Measurements from ENCODE around the gene MORN1. TPM values are rescaled to one million over a fixed set of nuclear protein-coding genes. Genes with fewer than 3 reads are reported as not detected.

Gene MORN1
- total and polyA plus RNA-seq, 2 experiments from 2014 or later, result 4.8 to 11.1 TPM

GRCh38 chr1:2307972-2308371 lies 83.4 kb downstream of the MORN1 start:
- TF ChIP-seq, protein P1, sequence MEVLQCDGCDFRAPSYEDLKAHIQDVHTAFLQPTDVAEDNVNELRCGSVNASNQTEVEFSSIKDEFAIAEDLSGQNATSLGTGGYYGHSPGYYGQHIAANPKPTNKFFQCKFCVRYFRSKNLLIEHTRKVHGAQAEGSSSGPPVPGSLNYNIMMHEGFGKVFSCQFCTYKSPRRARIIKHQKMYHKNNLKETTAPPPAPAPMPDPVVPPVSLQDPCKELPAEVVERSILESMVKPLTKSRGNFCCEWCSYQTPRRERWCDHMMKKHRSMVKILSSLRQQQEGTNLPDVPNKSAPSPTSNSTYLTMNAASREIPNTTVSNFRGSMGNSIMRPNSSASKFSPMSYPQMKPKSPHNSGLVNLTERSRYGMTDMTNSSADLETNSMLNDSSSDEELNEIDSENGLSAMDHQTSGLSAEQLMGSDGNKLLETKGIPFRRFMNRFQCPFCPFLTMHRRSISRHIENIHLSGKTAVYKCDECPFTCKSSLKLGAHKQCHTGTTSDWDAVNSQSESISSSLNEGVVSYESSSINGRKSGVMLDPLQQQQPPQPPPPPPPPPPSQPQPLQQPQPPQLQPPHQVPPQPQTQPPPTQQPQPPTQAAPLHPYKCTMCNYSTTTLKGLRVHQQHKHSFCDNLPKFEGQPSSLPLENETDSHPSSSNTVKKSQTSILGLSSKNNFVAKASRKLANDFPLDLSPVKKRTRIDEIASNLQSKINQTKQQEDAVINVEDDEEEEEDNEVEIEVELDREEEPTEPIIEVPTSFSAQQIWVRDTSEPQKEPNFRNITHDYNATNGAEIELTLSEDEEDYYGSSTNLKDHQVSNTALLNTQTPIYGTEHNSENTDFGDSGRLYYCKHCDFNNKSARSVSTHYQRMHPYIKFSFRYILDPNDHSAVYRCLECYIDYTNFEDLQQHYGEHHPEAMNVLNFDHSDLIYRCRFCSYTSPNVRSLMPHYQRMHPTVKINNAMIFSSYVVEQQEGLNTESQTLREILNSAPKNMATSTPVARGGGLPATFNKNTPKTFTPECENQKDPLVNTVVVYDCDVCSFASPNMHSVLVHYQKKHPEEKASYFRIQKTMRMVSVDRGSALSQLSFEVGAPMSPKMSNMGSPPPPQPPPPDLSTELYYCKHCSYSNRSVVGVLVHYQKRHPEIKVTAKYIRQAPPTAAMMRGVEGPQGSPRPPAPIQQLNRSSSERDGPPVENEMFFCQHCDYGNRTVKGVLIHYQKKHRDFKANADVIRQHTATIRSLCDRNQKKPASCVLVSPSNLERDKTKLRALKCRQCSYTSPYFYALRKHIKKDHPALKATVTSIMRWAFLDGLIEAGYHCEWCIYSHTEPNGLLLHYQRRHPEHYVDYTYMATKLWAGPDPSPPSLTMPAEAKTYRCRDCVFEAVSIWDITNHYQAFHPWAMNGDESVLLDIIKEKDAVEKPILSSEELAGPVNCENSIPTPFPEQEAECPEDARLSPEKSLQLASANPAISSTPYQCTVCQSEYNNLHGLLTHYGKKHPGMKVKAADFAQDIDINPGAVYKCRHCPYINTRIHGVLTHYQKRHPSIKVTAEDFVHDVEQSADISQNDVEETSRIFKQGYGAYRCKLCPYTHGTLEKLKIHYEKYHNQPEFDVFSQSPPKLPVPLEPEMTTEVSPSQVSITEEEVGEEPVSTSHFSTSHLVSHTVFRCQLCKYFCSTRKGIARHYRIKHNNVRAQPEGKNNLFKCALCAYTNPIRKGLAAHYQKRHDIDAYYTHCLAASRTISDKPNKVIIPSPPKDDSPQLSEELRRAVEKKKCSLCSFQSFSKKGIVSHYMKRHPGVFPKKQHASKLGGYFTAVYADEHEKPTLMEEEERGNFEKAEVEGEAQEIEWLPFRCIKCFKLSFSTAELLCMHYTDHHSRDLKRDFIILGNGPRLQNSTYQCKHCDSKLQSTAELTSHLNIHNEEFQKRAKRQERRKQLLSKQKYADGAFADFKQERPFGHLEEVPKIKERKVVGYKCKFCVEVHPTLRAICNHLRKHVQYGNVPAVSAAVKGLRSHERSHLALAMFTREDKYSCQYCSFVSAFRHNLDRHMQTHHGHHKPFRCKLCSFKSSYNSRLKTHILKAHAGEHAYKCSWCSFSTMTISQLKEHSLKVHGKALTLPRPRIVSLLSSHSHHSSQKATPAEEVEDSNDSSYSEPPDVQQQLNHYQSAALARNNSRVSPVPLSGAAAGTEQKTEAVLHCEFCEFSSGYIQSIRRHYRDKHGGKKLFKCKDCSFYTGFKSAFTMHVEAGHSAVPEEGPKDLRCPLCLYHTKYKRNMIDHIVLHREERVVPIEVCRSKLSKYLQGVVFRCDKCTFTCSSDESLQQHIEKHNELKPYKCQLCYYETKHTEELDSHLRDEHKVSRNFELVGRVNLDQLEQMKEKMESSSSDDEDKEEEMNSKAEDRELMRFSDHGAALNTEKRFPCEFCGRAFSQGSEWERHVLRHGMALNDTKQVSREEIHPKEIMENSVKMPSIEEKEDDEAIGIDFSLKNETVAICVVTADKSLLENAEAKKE (CRISPR knock-in tag; IDR thresholded peaks at IDR 0.05), result no peak
- TF ChIP-seq POLR2AphosphoS5 (IDR thresholded peaks at IDR 0.05; ENCODE audit: low read depth) (no peak), STAT1 (IDR thresholded peaks at IDR 0.05; ENCODE audit: unreplicated experiment) (no peak), JUNB (IDR thresholded peaks at IDR 0.05; ENCODE audit: unreplicated experiment) (no peak), EZH2 (IDR thresholded peaks at IDR 0.05; ENCODE audit: low read depth, unreplicated experiment) (no peak), ZNF331 (CRISPR knock-in tag; IDR thresholded peaks at IDR 0.05; ENCODE audit: low read depth) (no peak), ZNF114 (CRISPR knock-in tag; IDR thresholded peaks at IDR 0.05) (no peak), CREB1 (CRISPR knock-in tag; IDR thresholded peaks at IDR 0.05; ENCODE audit: low read depth) (no peak), EZH2phosphoT487 (IDR thresholded peaks at IDR 0.05; ENCODE audit: unreplicated experiment) (no peak), NANOG (IDR thresholded peaks at IDR 0.05; ENCODE audit: borderline replicate concordance) (no peak)
- TF ChIP-seq, protein P2, sequence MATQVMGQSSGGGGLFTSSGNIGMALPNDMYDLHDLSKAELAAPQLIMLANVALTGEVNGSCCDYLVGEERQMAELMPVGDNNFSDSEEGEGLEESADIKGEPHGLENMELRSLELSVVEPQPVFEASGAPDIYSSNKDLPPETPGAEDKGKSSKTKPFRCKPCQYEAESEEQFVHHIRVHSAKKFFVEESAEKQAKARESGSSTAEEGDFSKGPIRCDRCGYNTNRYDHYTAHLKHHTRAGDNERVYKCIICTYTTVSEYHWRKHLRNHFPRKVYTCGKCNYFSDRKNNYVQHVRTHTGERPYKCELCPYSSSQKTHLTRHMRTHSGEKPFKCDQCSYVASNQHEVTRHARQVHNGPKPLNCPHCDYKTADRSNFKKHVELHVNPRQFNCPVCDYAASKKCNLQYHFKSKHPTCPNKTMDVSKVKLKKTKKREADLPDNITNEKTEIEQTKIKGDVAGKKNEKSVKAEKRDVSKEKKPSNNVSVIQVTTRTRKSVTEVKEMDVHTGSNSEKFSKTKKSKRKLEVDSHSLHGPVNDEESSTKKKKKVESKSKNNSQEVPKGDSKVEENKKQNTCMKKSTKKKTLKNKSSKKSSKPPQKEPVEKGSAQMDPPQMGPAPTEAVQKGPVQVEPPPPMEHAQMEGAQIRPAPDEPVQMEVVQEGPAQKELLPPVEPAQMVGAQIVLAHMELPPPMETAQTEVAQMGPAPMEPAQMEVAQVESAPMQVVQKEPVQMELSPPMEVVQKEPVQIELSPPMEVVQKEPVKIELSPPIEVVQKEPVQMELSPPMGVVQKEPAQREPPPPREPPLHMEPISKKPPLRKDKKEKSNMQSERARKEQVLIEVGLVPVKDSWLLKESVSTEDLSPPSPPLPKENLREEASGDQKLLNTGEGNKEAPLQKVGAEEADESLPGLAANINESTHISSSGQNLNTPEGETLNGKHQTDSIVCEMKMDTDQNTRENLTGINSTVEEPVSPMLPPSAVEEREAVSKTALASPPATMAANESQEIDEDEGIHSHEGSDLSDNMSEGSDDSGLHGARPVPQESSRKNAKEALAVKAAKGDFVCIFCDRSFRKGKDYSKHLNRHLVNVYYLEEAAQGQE (IDR thresholded peaks at IDR 0.05; ENCODE audit: unreplicated experiment), result no peak
- TF ChIP-seq, protein P3, sequence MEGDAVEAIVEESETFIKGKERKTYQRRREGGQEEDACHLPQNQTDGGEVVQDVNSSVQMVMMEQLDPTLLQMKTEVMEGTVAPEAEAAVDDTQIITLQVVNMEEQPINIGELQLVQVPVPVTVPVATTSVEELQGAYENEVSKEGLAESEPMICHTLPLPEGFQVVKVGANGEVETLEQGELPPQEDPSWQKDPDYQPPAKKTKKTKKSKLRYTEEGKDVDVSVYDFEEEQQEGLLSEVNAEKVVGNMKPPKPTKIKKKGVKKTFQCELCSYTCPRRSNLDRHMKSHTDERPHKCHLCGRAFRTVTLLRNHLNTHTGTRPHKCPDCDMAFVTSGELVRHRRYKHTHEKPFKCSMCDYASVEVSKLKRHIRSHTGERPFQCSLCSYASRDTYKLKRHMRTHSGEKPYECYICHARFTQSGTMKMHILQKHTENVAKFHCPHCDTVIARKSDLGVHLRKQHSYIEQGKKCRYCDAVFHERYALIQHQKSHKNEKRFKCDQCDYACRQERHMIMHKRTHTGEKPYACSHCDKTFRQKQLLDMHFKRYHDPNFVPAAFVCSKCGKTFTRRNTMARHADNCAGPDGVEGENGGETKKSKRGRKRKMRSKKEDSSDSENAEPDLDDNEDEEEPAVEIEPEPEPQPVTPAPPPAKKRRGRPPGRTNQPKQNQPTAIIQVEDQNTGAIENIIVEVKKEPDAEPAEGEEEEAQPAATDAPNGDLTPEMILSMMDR (conservative IDR thresholded peaks at IDR 0.05; ENCODE audit: low read depth in 2 of 2), result no peak
- Mint-ChIP-seq H3K36me3 (ENCODE audit: low read depth) (peaks cover 49% of the 10 kb centered on the region), H3K27ac (no peak overlapping the region), H3K9me3 (no peaks in the 10 kb centered on the region), H3K4me3 (no peak overlapping the region), H3K27me3 (ENCODE audit: insufficient read depth, low read depth, poor library complexity) (peaks cover 20% of the 10 kb centered on the region), H3K4me1 (peaks cover 20% of the 10 kb centered on the region)
- Histone ChIP-seq H2AFZ (no peak overlapping the region), H3K27ac (ENCODE audit: low read depth) (peak overlapping the region; percentile 50), H3K36me3 (ENCODE audit: insufficient read depth) (0 out of 2 replicates have a peak, but pooled peaks cover 5% of the 10 kb centered on the region), H3K4me3 (no peak overlapping the region), H4K20me1 (replicated peaks; ENCODE audit: insufficient read depth) (peaks cover 10% of the 10 kb centered on the region), H3K4me1 (ENCODE audit: insufficient read depth) (peaks cover 9% of the 10 kb centered on the region), H3F3A (replicated peaks; ENCODE audit: low read depth) (peaks cover 16% of the 10 kb centered on the region), H3K4me2 (no peak overlapping the region), H3K9me2 (ENCODE audit: insufficient read depth) (no peaks in the 10 kb centered on the region), H3K79me2 (replicated peaks; ENCODE audit: insufficient read depth) (peaks cover 11% of the 10 kb centered on the region), H3K27me3 (ENCODE audit: insufficient read depth) (no peaks in the 10 kb centered on the region)
- DNase-seq (ENCODE audit: low spot score), result no peak
- ATAC-seq, result no peak

Measured in GM23338 (cell line).